GM12891 (cell line): ENCODE results near the gene TCN2.

Experiments used
- POLR2A ChIP-seq: IDR thresholded peaks from 2 replicates; pipeline ENCODE4 v1.6.1; 2011; ENCODE audit warnings: low read depth, low read length, control low read depth
- POLR2AphosphoS5 ChIP-seq: IDR thresholded peaks from 2 replicates; pipeline ENCODE4 v1.6.1; 2011; ENCODE audit warnings: low read depth, low read length, control low read depth
- POU2F2 ChIP-seq: IDR thresholded peaks from 2 replicates; pipeline ENCODE4 v1.6.1; 2011; ENCODE audit warnings: low read depth, mild to moderate bottlenecking, control low read depth, low read length, moderate library complexity

- no peak for TF ChIP-seq POLR2A
- TF ChIP-seq POLR2AphosphoS5 = no peak
- TF ChIP-seq POU2F2 = no peak
Observed at GRCh38 chr22:30572210-30572609, 34.8 kb upstream of the TCN2 start.
